Measurements from ENCODE around the gene B3GALT6.
"Not testable (repeated sequence)": the region's sequence is repeated elsewhere in the genome, so short reads cannot be mapped to it uniquely, and the experiment has no call there.

The B3GALT6 gene

GRCh38 chr1:1239614-1240347 lies 7.7 kb downstream of the B3GALT6 start:
- DNase-seq (ENCODE audit: low read depth, low spot score) = no peak
- no peak overlapping the region for H3K4me3 ChIP-seq (ENCODE audit: low read length)

DNA sequence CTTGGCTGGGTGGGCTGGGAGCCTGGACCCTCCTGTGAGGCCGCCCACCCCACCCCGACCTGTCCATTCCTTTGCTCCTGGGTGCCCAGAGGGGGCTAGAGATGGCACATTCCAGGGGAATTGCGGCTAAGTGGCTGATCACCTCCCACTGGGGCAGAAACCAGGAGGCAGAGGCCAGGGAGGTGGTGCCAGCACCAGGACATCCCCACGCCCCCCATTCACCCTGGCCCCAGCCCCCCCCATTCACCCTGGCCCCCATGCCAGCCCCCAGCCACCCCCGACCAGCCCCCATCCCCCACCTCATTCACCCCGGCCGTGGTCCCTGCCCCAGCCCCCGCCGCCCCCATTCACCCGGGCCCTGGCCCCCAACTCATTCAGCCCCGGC lies 8.3 kb downstream of the B3GALT6 start:
- no peak overlapping the region for H3K4me3 ChIP-seq (ENCODE audit: low read length)

DNA sequence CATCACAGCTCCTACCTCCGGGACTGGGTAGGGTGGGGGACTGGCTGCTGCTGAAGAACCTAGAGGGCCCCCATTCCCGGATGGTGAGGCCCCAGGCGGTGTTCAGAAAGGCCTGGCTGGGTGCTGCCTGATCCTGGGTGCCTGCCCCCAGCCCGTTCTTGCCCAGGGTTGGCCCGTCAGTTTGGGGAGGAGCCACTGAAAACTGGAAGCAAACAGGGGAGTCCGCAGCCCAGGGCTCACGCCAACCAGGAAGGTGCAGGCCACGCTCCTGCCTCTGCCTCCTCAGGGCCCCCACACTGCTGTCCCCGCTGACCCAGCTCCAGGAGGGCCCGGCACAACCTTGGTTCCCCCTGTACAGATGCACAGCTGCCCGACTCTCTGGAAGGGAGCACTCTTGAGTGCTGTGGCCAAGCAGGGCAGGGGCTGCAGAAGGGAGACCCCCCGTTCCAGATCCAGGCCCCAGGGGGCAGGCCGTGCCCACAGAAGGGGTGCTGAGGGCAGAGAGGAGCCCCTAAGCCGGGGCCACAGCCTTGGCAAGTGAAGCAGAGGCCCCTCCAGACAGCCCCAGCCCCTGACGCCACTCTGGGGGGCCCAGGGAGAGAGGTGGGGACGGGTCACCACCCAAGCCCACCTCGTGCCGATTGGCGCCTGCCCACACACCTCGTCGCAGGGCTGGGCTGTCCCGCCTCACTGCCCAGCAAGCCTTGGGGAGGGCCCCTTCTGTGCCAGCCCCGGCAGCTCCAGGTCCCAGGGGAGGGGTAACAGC lies 9.0 kb downstream of the B3GALT6 start:
- DNase-seq (ENCODE audit: low read depth, low spot score) = no peak
- no peak overlapping the region for H3K4me3 ChIP-seq (ENCODE audit: low read length)

More for the DNA sequence above, 8.3 kb downstream of the B3GALT6 start:
- no peak for DNase-seq (ENCODE audit: low read depth, low spot score)

GRCh38 chr1:1241588-1242219 lies 9.7 kb downstream of the B3GALT6 start:
- no peak overlapping the region for H3K4me3 ChIP-seq (ENCODE audit: low read length)
- no peak for DNase-seq (ENCODE audit: low read depth, low spot score)

- no peak overlapping the region for H3K4me3 ChIP-seq (ENCODE audit: low read length)
- no peak for DNase-seq (ENCODE audit: low read depth, low spot score)
These were observed 10.6 kb downstream of the B3GALT6 start for GRCh38 chr1:1242461-1243265.

GRCh38 chr1:1243266-1243660 lies 11.2 kb downstream of the B3GALT6 start:
- no peak overlapping the region for H3K4me3 ChIP-seq (ENCODE audit: low read length)
- no peak for DNase-seq (ENCODE audit: low read depth, low spot score)

- DNase-seq (ENCODE audit: low read depth, low spot score) = no peak
These were observed 11.8 kb downstream of the B3GALT6 start for GRCh38 chr1:1243807-1244191.

GRCh38 chr1:1244192-1244811 lies 12.3 kb downstream of the B3GALT6 start:
- H3K4me3 ChIP-seq (ENCODE audit: low read length) = no peak overlapping the region
- DNase-seq (ENCODE audit: low read depth, low spot score) = no peak

More at GRCh38 chr1:1243807-1244191, 11.8 kb downstream of the B3GALT6 start:
- no peak overlapping the region for H3K4me3 ChIP-seq (ENCODE audit: low read length)

- DNase-seq (ENCODE audit: low read depth, low spot score) = no peak
- no peak overlapping the region for H3K4me3 ChIP-seq (ENCODE audit: low read length)
These were observed 13.3 kb downstream of the B3GALT6 start for GRCh38 chr1:1245178-1245816.

DNA sequence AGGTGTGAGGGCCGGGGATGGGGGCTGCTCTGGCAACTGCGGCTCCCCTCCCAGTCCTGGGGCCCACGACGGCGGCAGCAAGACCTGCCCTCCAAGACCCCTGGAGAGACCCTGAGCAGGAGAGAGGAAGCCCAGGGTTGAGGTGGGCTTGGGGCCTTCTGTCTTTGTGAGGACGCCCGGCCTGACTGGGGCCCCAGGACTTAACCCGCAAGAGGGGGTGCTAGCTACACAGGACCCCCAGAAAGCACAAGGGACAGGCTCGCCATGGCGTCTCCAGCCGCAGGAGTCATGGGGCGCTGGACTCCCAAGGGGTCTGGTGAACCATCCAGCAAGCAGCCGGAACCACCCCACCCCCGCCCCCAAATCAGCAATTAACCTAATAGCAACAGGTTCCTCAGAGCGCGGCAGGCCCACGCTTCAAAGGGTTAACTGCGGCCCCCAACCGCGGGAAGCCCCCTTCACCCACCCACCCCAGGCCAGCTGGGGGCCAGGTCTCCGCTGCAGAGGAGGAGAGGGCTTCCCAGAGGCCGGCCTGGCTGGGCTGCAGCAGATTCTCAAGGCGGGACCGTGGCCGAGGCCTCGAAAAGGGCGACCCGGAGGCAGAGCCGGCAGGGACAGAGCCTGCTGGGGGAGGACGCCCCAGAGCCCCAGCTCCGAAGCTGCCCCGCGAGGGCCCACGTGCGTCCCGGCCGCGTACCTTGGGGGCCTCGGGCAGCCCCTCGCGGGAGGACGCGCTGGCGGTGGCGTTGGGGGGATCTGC lies 14.0 kb downstream of the B3GALT6 start:
- no peak for DNase-seq (ENCODE audit: low read depth, low spot score)
- H3K4me3 ChIP-seq (ENCODE audit: low read length) = no peak overlapping the region

DNA sequence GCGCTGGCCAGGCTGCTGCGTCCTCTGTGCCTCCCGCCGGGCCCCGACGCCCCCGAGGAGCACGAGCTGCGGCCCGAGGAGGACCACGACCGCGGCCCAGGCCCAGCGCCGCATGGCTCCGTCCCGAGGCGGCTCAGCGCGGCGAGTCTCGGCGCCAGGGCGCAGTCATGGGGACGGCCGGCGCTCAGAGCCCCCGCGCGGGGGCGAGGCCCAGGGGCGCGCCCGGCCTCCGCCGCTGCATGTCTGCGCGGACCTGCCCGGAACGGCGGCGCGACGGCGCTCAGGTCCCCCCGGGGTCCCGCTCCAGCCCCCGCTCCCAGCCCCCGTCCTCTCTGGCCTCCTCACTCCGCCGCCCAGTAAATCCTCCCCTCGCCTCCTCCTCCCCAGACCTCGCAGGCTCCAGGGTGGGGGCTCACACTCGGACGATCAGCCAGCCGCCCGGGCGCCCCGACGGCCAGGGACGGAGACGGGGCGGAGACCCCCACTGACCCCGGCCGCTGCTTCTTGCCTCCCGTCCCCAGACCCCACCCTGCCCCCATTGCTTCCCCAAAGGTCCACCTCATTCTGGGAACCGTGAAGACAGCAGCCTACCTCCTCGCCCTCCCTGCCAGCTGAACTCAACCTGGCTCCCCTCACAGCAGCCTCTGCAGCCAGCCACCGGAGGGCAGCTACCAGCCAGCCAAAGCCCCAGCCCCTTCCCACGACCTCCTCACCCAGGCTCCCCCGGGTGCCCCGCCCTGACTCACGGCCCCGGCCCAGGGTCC lies 14.7 kb downstream of the B3GALT6 start, which contains the start of gene C1QTNF12:
TSS of gene C1QTNF12 (minus strand) at position 146 of the 764 bp plus-strand sequence. CDS start at position 114, 32 bp downstream.
- DNase-seq (ENCODE audit: low read depth, low spot score) = no peak
- no peak within 1 kb of the TSS for H3K4me3 ChIP-seq (ENCODE audit: low read length)

GRCh38 chr1:1247341-1247913 lies 15.4 kb downstream of the B3GALT6 start:
- no peak for DNase-seq (ENCODE audit: low read depth, low spot score)
- no peak overlapping the region for H3K4me3 ChIP-seq (ENCODE audit: low read length)

GRCh38 chr1:1248009-1248913 lies 16.2 kb downstream of the B3GALT6 start:
- not testable (repeated sequence) for H3K4me3 ChIP-seq (ENCODE audit: low read length); DNase-seq (ENCODE audit: low read depth, low spot score)

- peak; percentile 74 for DNase-seq (ENCODE audit: low read depth, low spot score)
- peak overlapping the region; percentile 3; the same call in 1 of the 2 replicates for H3K4me3 ChIP-seq (ENCODE audit: low read length)
These were observed 18.8 kb downstream of the B3GALT6 start for GRCh38 chr1:1250786-1251284.

DNA sequence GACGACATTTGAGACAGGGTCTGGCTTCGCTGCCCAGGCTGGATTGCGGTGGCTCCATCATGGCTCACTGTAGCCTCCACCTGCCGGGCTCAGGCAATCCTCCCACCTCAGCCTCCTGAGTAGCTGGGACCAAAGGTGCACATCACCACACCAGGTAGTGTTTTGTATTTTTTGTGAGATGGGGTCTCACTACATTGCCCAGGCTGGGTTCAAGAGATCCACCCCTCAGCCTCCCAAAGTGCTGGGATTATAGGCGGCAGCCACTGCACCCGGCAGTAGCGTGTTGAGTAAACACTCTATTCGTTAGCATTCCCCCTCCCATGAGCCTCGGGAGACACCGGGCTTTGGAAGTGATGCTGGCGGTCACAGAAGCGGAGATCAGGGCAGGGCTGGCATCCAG lies 21.3 kb downstream of the B3GALT6 start:
- DNase-seq (ENCODE audit: low read depth, low spot score) = no peak
- no peak overlapping the region for H3K4me3 ChIP-seq (ENCODE audit: low read length)

Measured in Jurkat, Clone E6-1 (cell line).